HG03139 (cell line): ENCODE measurements around the gene ARID1B.

Experiments used
- ATAC-seq: cut with Tn5 transposase; IDR thresholded peaks from one replicate; pipeline ENCODE4 v1.9.1; 2021; ENCODE audit not compliant: unreplicated experiment

The ARID1B gene

GRCh38 chr6:157068691-157069324, 291.6 kb downstream of the ARID1B start:
- ATAC-seq, result peak; percentile 91

GRCh38 chr6:157069585-157069984, 292.4 kb downstream of the ARID1B start:
- no peak for ATAC-seq

- no peak for ATAC-seq
Measured at GRCh38 chr6:157070403-157071107, 293.4 kb downstream of the ARID1B start.

- ATAC-seq, result no peak
Measured at GRCh38 chr6:157072128-157072527, 294.9 kb downstream of the ARID1B start.

DNA sequence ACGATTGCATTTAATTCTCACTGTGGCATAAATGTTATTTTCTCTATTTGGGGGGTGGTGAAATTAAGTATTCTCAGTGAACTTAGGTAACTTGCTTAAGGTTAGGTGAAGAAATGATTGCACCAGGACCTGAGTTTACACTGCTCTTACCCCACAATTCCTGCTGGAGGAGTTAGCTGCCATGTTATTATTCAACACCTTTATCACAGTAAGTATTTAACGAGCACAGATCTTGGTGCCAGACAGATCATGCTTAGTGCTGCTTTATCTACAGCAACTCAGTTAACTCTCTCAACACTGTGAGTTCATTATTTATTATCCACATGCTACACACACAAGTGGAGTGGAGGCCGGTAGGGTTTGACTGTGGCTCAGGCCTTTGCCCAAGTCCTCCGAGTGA, 296.4 kb downstream of the ARID1B start:
- ATAC-seq, result no peak

DNA sequence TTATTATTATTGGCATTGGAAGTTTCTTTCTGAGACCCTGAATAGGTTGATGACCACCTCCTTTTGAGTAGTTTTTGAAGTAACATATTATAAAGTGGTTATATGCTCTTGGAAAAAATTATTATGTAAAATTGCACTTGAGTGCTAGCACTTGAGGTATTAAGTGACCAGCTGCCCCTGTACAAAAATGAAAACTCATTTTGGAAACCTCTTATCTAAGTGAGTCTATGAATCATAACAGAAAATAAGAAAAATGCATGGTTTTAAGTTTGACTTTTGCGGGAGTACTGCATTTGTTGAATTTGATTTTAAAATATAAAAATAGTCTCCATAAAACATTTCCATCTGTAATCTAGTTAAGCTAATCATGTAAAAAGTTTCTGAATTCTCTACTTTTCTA, 297.8 kb downstream of the ARID1B start:
- no peak for ATAC-seq

DNA sequence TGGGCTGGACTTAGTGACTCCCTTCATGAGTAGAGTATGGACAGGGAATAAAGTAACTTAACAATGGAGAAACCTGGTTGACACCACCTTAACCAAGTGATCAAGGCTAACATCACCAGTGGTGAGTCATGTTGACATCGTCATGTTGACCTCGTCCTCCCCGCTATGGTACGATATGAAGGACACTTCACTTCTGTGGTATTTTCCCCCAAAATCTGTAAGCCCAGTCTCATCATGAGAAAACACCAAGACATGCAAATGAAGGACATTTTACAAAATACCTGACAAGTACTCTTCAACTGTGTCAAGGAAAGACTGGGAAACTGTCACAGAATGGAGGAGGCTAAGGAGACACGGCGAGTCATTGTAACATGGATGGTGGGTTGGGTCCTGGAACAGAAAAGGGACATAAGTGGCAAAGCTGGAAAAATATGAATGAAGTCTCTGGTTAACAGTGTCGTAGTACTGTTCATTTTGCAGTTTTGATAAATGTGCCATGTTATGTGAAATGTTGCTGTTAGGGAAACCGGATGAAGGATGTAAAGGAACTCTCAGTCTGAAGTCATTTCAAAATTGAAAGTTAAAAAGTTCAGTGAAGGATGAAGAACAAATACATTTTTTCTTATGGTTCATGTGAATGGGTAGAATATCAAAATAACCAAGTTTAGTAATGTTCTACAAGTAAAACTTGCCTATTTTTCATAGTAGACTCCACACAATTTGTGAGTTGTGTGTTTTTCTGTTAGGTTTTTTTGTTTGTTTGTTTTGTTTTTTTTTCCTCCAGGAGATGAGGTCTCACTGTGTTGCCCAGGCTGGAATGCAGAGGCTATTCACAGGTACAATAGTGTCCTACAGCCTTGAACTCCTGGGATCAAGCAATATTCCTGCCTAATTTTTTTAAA, 298.6 kb downstream of the ARID1B start:
- peak; percentile 79 for ATAC-seq

GRCh38 chr6:157076451-157076822, 299.3 kb downstream of the ARID1B start:
- no peak for ATAC-seq

- no peak for ATAC-seq
Measured at GRCh38 chr6:157077251-157077650, 300.1 kb downstream of the ARID1B start.

- no peak for ATAC-seq
Measured at GRCh38 chr6:157078326-157078725, 301.1 kb downstream of the ARID1B start.

- no peak for ATAC-seq
Measured at GRCh38 chr6:157079277-157079676, 302.1 kb downstream of the ARID1B start.

- no peak for ATAC-seq
Measured at GRCh38 chr6:157079771-157080170, 302.6 kb downstream of the ARID1B start.

DNA sequence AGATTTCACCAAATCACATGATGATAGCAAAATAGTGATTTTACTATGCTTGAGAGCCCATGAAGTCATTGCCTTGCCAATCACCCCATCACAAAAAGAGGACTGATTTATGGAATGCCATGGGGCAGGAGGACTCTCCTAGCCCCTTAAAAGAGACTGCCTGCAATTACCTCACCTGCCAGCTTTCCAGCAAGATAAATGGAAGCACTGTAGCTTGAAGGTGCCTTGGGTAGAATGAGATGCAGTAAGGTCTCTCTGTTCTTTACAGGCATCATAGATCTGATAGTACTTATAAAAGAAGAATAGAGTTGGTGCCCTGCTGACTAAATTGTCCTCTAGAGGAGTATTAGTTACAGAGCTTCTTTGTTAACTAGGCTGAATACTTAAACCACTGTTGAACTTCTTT, 303.8 kb downstream of the ARID1B start:
- no peak for ATAC-seq

DNA sequence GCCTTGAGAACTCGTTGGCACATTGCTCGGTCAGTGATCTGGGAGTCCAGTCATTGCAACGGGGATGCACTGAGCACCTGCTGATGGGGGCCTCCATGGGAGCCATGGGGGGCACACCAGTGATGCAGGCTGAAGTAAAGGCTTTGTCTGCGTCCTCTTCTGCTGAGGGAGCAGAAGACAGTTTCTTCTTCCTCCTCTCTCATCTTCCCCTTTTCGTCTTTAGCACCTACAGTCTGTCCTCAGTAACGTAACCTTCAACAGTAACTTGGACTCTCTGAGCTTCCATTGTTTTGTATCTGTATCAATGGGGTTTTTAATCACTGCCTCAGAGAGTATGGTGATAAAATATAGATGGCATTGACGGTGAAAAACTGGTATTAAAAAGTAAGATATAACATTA, 306.2 kb downstream of the ARID1B start:
- ATAC-seq, result no peak

DNA sequence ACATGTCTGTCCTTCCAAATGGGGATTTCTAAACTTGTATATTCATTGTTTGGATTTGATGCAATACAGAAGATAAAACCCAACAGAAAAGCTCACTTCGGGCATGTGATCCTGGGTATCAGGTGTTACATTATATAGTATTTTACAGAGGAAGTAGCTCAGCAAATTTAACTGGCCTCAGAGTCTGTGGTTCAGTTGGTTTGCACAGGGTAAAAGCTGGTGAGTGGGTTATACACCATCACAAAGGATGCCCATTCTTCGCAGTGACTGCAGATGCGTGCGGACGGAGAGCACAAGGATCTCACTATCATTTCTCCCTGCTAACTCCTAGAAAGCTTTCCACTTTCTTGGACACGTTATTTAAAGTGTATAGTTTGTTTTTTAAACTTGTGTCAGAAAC, 309.5 kb downstream of the ARID1B start:
- no peak for ATAC-seq

DNA sequence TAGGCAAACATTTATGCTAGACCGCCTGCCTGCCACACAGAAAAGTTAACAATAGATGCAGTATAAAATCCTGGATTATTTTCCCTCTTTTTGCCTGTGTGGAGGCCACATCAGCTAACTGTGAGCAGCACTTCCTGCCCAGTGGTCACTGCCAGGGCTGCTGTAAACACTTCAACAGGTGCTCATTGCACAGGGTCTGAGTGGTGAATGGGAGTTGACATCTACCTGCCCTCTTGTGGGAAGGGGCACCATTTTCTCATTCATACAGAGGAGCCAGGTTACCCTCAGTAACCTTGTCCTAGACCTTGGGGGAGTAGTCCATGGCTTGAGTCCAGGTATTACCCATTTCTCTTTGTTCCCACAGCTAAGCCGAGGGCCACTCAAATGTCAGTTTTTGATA, 310.8 kb downstream of the ARID1B start:
- no peak for ATAC-seq

DNA sequence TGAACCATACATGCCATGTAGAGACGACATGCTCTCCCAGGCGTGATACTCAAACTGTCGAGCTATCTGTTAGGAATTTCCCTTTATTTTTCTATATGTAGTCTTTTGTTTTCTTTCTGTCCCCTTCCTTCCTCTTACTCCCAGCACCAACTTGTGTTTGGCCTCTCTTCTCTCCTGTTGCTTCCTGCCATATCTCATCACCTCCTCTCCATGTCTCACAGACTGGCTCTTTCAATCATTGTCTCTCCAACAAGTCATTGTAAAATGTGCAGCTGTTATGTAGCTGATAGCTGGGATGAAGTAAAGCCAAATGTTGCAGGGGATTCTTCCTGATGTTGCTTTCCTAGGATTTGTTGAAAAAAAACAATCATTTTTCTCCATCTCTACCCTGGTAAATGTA, 311.7 kb downstream of the ARID1B start:
- ATAC-seq, result no peak

DNA sequence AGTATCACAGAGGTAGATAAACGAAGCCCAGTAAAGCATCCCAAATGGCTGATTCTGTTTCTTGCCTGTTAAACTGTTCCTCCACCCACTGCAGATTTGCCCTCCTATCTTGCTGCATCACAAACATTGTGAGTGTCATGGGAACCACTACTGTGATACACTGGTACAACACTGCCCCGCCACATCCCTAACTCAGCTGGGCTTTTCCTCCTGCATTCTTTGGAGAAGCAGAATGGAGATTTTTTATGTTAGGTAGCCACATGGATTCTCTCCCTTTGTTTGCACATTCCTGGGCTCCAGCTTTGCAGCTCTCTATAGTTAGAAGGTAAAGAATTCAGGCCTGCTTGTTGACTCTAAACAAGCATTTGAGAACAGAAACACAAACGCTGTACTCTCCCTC, 312.1 kb downstream of the ARID1B start:
- ATAC-seq, result no peak

DNA sequence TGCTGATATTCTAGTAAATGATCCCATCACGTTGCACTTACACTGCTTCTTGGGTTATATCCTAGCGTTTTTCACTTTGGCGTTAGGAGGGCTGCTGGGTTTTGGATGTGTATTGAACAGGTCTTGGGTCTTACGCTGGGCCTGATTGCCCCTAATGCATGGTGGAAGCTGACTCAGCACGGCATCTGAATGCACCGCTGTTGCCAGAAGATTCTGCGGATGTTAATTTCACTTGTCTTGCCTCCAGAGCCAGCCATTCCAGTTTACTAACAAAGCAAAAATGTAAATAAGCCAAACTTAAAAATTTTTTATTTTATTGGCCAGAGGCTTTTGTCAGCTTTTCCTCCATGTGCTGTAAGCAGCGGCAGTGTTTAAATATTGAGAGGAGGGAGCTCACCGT, 312.7 kb downstream of the ARID1B start:
- ATAC-seq, result no peak

- ATAC-seq, result no peak
Measured at GRCh38 chr6:157090736-157091135, 313.6 kb downstream of the ARID1B start.

GRCh38 chr6:157091243-157091642, 314.1 kb downstream of the ARID1B start:
- ATAC-seq, result no peak
